IPS-NIHi11 (cell line): ENCODE data around the gene NFYA.

Experiments used
- DNase-seq: peaks from one replicate; pipeline ENCODE4 v3.0.0; 2012; ENCODE audit warnings: mixed read lengths, low spot score

NFYA gene

GRCh38 chr6:41046084-41046483, 26.7 kb upstream of the NFYA start:
- DNase-seq: no peak

GRCh38 chr6:41047306-41047705, 25.5 kb upstream of the NFYA start:
- no peak for DNase-seq

GRCh38 chr6:41047745-41048732, 24.7 kb upstream of the NFYA start:
- DNase-seq: no peak

GRCh38 chr6:41049521-41049920, 23.3 kb upstream of the NFYA start:
- no peak for DNase-seq

- DNase-seq: no peak
These were observed 22.8 kb upstream of the NFYA start for GRCh38 chr6:41049955-41050354.

- DNase-seq: no peak
These were observed 22.2 kb upstream of the NFYA start for GRCh38 chr6:41050536-41050935.

GRCh38 chr6:41051873-41052272, 20.9 kb upstream of the NFYA start:
- DNase-seq: no peak

GRCh38 chr6:41053041-41053440, 19.7 kb upstream of the NFYA start, which contains the start of gene APOBEC2:
TSS of gene APOBEC2 (plus strand) at chr6:41053202. CDS start at chr6:41053348, 146 bp downstream.
- no peak for DNase-seq

GRCh38 chr6:41054511-41054910, 18.3 kb upstream of the NFYA start:
- DNase-seq: no peak

- DNase-seq: no peak
These were observed 17.6 kb upstream of the NFYA start for GRCh38 chr6:41055149-41055548.

- no peak for DNase-seq
These were observed 15.8 kb upstream of the NFYA start for GRCh38 chr6:41056768-41057490.

- DNase-seq: no peak
These were observed 14.0 kb upstream of the NFYA start for GRCh38 chr6:41058783-41059181.

GRCh38 chr6:41059556-41059955, 13.2 kb upstream of the NFYA start:
- DNase-seq: no peak

GRCh38 chr6:41061196-41061726, 11.5 kb upstream of the NFYA start:
- no peak for DNase-seq

- DNase-seq: no peak
These were observed 10.7 kb upstream of the NFYA start for GRCh38 chr6:41062056-41062455.

- DNase-seq: no peak
These were observed 8.9 kb upstream of the NFYA start for GRCh38 chr6:41063884-41064285.

GRCh38 chr6:41064841-41065240, 7.9 kb upstream of the NFYA start:
- DNase-seq: no peak

GRCh38 chr6:41065550-41066026, 7.2 kb upstream of the NFYA start:
- DNase-seq: no peak

- DNase-seq: peak; percentile 57
These were observed 5.9 kb upstream of the NFYA start for GRCh38 chr6:41066867-41067304.

GRCh38 chr6:41071501-41071922, 1.3 kb upstream of the NFYA start:
- DNase-seq: peak; percentile 69

- DNase-seq: peak; percentile 88
These were observed 595 bp upstream of the NFYA start, which contains the start of gene OARD1 for GRCh38 chr6:41071923-41072835. TSS of gene OARD1 (minus strand) at chr6:41072356. CDS start at chr6:41071634, 722 bp downstream.
